ENCODE data around the gene ADA.
"Not testable (repeated sequence)": the region's sequence is repeated elsewhere in the genome, so short reads cannot be mapped to it uniquely, and the experiment has no call there.

GRCh38 chr20:44654210-44654609, 2.7 kb upstream of the ADA start:
- TF ChIP-seq CTCF (IDR thresholded peaks at IDR 0.05; ENCODE audit: low read depth, low read length, poor library complexity, severe bottlenecking); EZH2phosphoT487 (IDR thresholded peaks at IDR 0.05; ENCODE audit: borderline replicate concordance, low read length): not testable (repeated sequence)

Data from DOHH2 (cell line).